Gastrocnemius medialis (tissue), 4 donors: ENCODE results near the gene PIGT.

Experiments used
- POLR2A ChIP-seq, 2 donors: fragments of 450-650 bp; IDR thresholded peaks; one replicate each; pipeline ENCODE4 v1.6.1; 2017; ENCODE audit warnings: antibody characterized with exemption in 2 of 2, mild to moderate bottlenecking in 2 of 2, moderate library complexity in 2 of 2
- TF ChIP-seq, protein P1 (sequence below), 5 experiments: fragments of 450-650 bp in 3 of 5; fragments of 200-600 bp in 2 of 5; sonication (generic) in 2 of 5; IDR thresholded peaks in 4 of 5; conservative IDR thresholded peaks in 1 of 5; 1 replicate in 4 of 5; 2 replicates in 1 of 5; pipeline ENCODE4 v1.5.1; 2016 to 2019; ENCODE audit warnings: antibody characterized with exemption in 5 of 5, mild to moderate bottlenecking in 3 of 5, moderate library complexity in 3 of 5

- TF ChIP-seq, protein P1, sequence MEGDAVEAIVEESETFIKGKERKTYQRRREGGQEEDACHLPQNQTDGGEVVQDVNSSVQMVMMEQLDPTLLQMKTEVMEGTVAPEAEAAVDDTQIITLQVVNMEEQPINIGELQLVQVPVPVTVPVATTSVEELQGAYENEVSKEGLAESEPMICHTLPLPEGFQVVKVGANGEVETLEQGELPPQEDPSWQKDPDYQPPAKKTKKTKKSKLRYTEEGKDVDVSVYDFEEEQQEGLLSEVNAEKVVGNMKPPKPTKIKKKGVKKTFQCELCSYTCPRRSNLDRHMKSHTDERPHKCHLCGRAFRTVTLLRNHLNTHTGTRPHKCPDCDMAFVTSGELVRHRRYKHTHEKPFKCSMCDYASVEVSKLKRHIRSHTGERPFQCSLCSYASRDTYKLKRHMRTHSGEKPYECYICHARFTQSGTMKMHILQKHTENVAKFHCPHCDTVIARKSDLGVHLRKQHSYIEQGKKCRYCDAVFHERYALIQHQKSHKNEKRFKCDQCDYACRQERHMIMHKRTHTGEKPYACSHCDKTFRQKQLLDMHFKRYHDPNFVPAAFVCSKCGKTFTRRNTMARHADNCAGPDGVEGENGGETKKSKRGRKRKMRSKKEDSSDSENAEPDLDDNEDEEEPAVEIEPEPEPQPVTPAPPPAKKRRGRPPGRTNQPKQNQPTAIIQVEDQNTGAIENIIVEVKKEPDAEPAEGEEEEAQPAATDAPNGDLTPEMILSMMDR (IDR thresholded peaks at IDR 0.05 in 4 of 5, conservative IDR thresholded peaks at IDR 0.05 in 1 of 5), result no peak
- no peak for TF ChIP-seq POLR2A (IDR thresholded peaks at IDR 0.05)
These were observed 36.3 kb downstream of the PIGT start for GRCh38 chr20:45452238-45452637.
